ENCODE data around the gene KCTD21. TPM values are rescaled to one million over a fixed set of nuclear protein-coding genes. Genes with fewer than 3 reads are reported as not detected.
A peak's percentile ranks its signal among the peaks of the same experiment; 100 is the strongest.

KCTD21 gene
- total and polyA plus RNA-seq, 2 of the 4 experiments (the other 2 are of a cell fraction) = 12.2 to 12.5 TPM

GRCh38 chr11:78190374-78190773 lies 1.9 kb upstream of the KCTD21 start:
- Histone ChIP-seq H3K27ac (ENCODE audit: insufficient read depth, low read length) (no peak overlapping the region), H3K56ac (ENCODE audit: extremely low read depth, insufficient read depth, low read length) (no peak overlapping the region), H4K5ac (ENCODE audit: low read depth, low read length) (no peak overlapping the region), H3K18ac (ENCODE audit: low read depth, low read length) (no peak overlapping the region), H2AK5ac (ENCODE audit: low read depth, low read length) (peak overlapping the region; percentile 27; the same call in 1 of the 2 replicates), H2BK120ac (ENCODE audit: low read depth, low read length) (no peak overlapping the region), H2AK9ac (replicated peaks; ENCODE audit: low read depth, low read length, poor library complexity) (peak overlapping the region; percentile 29), H3K79me1 (ENCODE audit: low read depth in 1 of 2, low read length in 2 of 2) (peaks cover 49 to 88% of the 10 kb centered on the region in 2 experiments), H4K8ac (ENCODE audit: low read depth in 2 of 2, low read length in 2 of 2) (no peak overlapping the region), H3K4me2 (ENCODE audit: low read depth, low read length) (peak overlapping the region; percentile 11; the same call in 1 of the 2 replicates), H4K91ac (ENCODE audit: insufficient read depth, low read depth, low read length) (no peak overlapping the region), H3K4ac (ENCODE audit: low read depth, low read length) (no peak overlapping the region), H2BK20ac (ENCODE audit: low read depth, low read length) (no peak overlapping the region), H3K27me3 (ENCODE audit: control insufficient read depth, insufficient read depth, low read length) (no peaks in the 10 kb centered on the region), H3K14ac (replicated peaks; ENCODE audit: low read depth, low read length) (no peak overlapping the region), H3K4me3 (ENCODE audit: insufficient read depth, low read depth, low read length) (no peak overlapping the region), H2AFZ (replicated peaks; ENCODE audit: low read length, poor library complexity) (no peak overlapping the region), H2BK15ac (ENCODE audit: low read depth, low read length) (no peak overlapping the region), H3K9me3 (ENCODE audit: control insufficient read depth, insufficient read depth, low read length) (no peaks in the 10 kb centered on the region), H3K23ac (ENCODE audit: low read depth, low read length) (no peak overlapping the region), H3K9me1 (ENCODE audit: insufficient read depth, low read length) (peaks cover 25% of the 10 kb centered on the region), H4K20me1 (ENCODE audit: insufficient read depth, low read length) (peaks cover 43% of the 10 kb centered on the region), H3K9ac (ENCODE audit: low read depth, low read length) (no peak overlapping the region), H3K4me1 (ENCODE audit: control insufficient read depth, insufficient read depth, low read length) (peaks cover 15% of the 10 kb centered on the region), H2BK5ac (ENCODE audit: low read depth, low read length, poor library complexity, severe bottlenecking) (no peak overlapping the region), H3K36me3 (ENCODE audit: control insufficient read depth, insufficient read depth, low read length) (no peaks in the 10 kb centered on the region)
- in situ Hi-C loops (cut with MboI; ENCODE audit: low sequenced_read_pairs) = no loop called here
- no peak for TF ChIP-seq CHD1 (IDR thresholded peaks at IDR 0.05; ENCODE audit: low read depth, low read length)
- TF ChIP-seq MXI1 (IDR thresholded peaks at IDR 0.05; ENCODE audit: borderline replicate concordance, low read depth, low read length) = no peak
- no peak for TF ChIP-seq POLR2A (IDR thresholded peaks at IDR 0.05; ENCODE audit: low read depth, low read length)
- TF ChIP-seq SMC3 (IDR thresholded peaks at IDR 0.05; ENCODE audit: low read depth, low read length) = no peak
- no peak for TF ChIP-seq CEBPB (IDR thresholded peaks at IDR 0.05; ENCODE audit: low read depth, low read length)
- TF ChIP-seq MAFK (IDR thresholded peaks at IDR 0.05; ENCODE audit: low read depth, low read length) = no peak
- no peak for TF ChIP-seq USF2 (IDR thresholded peaks at IDR 0.05; ENCODE audit: low read depth, low read length)
- TF ChIP-seq RAD21 (IDR thresholded peaks at IDR 0.05; ENCODE audit: low read length) = no peak
- TF ChIP-seq RCOR1 (IDR thresholded peaks at IDR 0.05; ENCODE audit: insufficient replicate concordance, low read length) = no peak
- TF ChIP-seq BHLHE40 (IDR thresholded peaks at IDR 0.05; ENCODE audit: low read depth, low read length) = no peak
- no peak for TF ChIP-seq CTCF (conservative IDR thresholded peaks at IDR 0.05; ENCODE audit: low read depth, low read length)
- BruUV-seq (replicated peaks) = no TSS peak
- intact Hi-C loops (cut with micrococcal nuclease) = no loop called here
- WGBS, 2 experiments (ENCODE audit: extremely low coverage in 2 of 2, insufficient read length in 1 of 2) = 38% methylated on average over 1 of the region's 3 CpGs; no CpG with 5 or more reads in 1 of the 2 experiments
- DNase-seq (no peak), ATAC-seq (ENCODE audit: low read depth) (no peak)
- CTCF ChIA-PET = interaction anchor here (0.6 to 1.9 kb wide), 3 partner anchors 41 to 903 kb away, joined by 4 to 6 read pairs (median 5); no protein-coding TSS in a partner anchor
- dilution Hi-C loops (cut with HindIII; ENCODE audit: low sequenced_read_pairs, unreplicated experiment) = no loop called here
- POLR2A ChIA-PET (ENCODE audit: unreplicated experiment) = no interaction called here
